ENCODE data around the gene TMEM178B.

DNA sequence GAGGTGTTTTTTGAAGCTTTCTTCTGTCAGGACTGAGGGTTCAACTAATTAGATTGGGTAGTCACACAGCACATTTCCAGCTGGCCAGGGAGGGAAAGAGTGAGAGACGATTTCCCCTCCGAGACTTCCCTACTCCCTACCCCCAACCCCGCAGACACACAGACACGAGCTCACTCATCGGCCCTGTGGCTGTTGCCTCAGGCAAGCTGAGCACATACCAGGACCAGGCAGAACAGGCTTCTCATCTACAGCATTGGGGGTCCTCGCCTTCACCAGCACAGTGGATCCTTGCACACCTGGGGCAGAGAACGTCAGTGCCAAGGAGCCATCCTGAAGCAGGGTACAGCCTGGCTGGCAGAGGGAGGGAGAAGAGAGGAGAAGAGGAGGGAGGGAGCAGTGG, 144.1 kb downstream of the TMEM178B start:
- TF ChIP-seq, protein P1, sequence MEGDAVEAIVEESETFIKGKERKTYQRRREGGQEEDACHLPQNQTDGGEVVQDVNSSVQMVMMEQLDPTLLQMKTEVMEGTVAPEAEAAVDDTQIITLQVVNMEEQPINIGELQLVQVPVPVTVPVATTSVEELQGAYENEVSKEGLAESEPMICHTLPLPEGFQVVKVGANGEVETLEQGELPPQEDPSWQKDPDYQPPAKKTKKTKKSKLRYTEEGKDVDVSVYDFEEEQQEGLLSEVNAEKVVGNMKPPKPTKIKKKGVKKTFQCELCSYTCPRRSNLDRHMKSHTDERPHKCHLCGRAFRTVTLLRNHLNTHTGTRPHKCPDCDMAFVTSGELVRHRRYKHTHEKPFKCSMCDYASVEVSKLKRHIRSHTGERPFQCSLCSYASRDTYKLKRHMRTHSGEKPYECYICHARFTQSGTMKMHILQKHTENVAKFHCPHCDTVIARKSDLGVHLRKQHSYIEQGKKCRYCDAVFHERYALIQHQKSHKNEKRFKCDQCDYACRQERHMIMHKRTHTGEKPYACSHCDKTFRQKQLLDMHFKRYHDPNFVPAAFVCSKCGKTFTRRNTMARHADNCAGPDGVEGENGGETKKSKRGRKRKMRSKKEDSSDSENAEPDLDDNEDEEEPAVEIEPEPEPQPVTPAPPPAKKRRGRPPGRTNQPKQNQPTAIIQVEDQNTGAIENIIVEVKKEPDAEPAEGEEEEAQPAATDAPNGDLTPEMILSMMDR (IDR thresholded peaks at IDR 0.05), result no peak
- TF ChIP-seq POLR2A (IDR thresholded peaks at IDR 0.05), result no peak

Measured in ovary (tissue), 3 donors.